GM23248 (cell line): ENCODE results near the gene NTSR2. TPM values are rescaled to one million over a fixed set of nuclear protein-coding genes. Genes with fewer than 3 reads are reported as not detected.

Source experiments
- DNase-seq: peaks from one replicate; pipeline ENCODE4 v3.0.0-alpha.2; 2015
- H2AFZ ChIP-seq: fragments of 200-600 bp; sonication (generic); 2 replicates; pipeline ENCODE4 v1.6.1; 2016; ENCODE audit warnings: antibody characterized with exemption
- H3F3A ChIP-seq: fragments of 200-600 bp; sonication (generic); 2 replicates; pipeline ENCODE4 v1.6.1; 2016; ENCODE audit warnings: mild to moderate bottlenecking, antibody characterized with exemption, mixed run types; ENCODE audit not compliant: insufficient read depth
- H3K27ac ChIP-seq: fragments of 200-600 bp; sonication (generic); 2 replicates; pipeline ENCODE4 v1.5.1; 2016; ENCODE audit warnings: mild to moderate bottlenecking
- H3K27me3 ChIP-seq: fragments of 200-600 bp; sonication (generic); replicated peaks from 2 replicates; pipeline ENCODE4 v1.6.1; 2016; ENCODE audit warnings: mild to moderate bottlenecking; ENCODE audit not compliant: insufficient read depth
- H3K36me3 ChIP-seq: fragments of 200-600 bp; sonication (generic); 2 replicates; pipeline ENCODE4 v1.6.1; 2016; ENCODE audit warnings: low read depth, mild to moderate bottlenecking
- H3K4me1 ChIP-seq: fragments of 200-600 bp; sonication (generic); 2 replicates; pipeline ENCODE4 v1.6.1; 2016; ENCODE audit warnings: mild to moderate bottlenecking; ENCODE audit not compliant: insufficient read depth
- H3K4me2 ChIP-seq: fragments of 200-600 bp; sonication (generic); one replicate; pipeline ENCODE4 v1.6.1; 2016; ENCODE audit warnings: mild to moderate bottlenecking; ENCODE audit not compliant: unreplicated experiment
- H3K4me3 ChIP-seq: fragments of 200-600 bp; sonication (generic); 2 replicates; pipeline ENCODE4 v1.5.1; 2016; ENCODE audit warnings: mild to moderate bottlenecking
- H3K79me2 ChIP-seq: fragments of 200-600 bp; sonication (generic); 2 replicates; pipeline ENCODE4 v1.6.1; 2016; ENCODE audit warnings: mild to moderate bottlenecking; ENCODE audit not compliant: insufficient read depth
- H3K9ac ChIP-seq: fragments of 200-600 bp; sonication (generic); 2 replicates; pipeline ENCODE4 v1.6.1; 2016; ENCODE audit warnings: mild to moderate bottlenecking
- H3K9me2 ChIP-seq: fragments of 200-600 bp; sonication (generic); 2 replicates; pipeline ENCODE4 v1.6.1; 2016; ENCODE audit warnings: mixed run types, mild to moderate bottlenecking, moderate library complexity; ENCODE audit not compliant: insufficient read depth
- H3K9me3 ChIP-seq: fragments of 200-600 bp; sonication (generic); one replicate; pipeline ENCODE4 v1.6.1; 2017; ENCODE audit warnings: low read depth
- H4K20me1 ChIP-seq: fragments of 200-600 bp; sonication (generic); 2 replicates; pipeline ENCODE4 v1.6.0; 2016; ENCODE audit not compliant: insufficient read depth
- EZH2 ChIP-seq: fragments of 200-600 bp; sonication (generic); IDR thresholded peaks from 2 replicates; pipeline ENCODE4 v1.6.1; 2018; ENCODE audit warnings: antibody characterized with exemption, mild to moderate bottlenecking; ENCODE audit not compliant: insufficient read depth, poor library complexity, severe bottlenecking
- EZH2phosphoT487 ChIP-seq: fragments of 200-600 bp; sonication (generic); IDR thresholded peaks from 2 replicates; pipeline ENCODE4 v1.6.1; 2018; ENCODE audit warnings: antibody characterized with exemption, moderate library complexity, mild to moderate bottlenecking, low read depth; ENCODE audit not compliant: insufficient read depth
- WGBS, 2 experiments: methylation state at CpG; one replicate each; pipeline ENCODE4 v1.1.6; 2015 to 2017; ENCODE audit warnings: low lambda C conversion rate in 2 of 2, low coverage in 1 of 2; ENCODE audit errors: missing lambda C conversion rate in 2 of 2; 5-methylcytosine and 5-hydroxymethylcytosine counted together
- in situ Hi-C: fragments of 300-500 bp; cut with MboI; formaldehyde crosslinking; loops from 2 replicates; pipeline ENCODE4 v1.15.0; 2020
- polyA plus RNA-seq: library from polyadenylated mRNA; unstranded; fragments of >200 nt; fragmentation: Nextera tagmentation; extraction: Ambion mirVana; gene quantifications from 2 replicates; pipeline ENCODE4 v1.2.1, GENCODE V29; 2016
- total RNA-seq: library from RNA; depleted of rRNA; stranded (reverse); fragments of >200 nt; shearing (Covaris generic); gene quantifications from 2 replicates; pipeline ENCODE4 v1.2.3, GENCODE V29; 2014; rRNA removed

The NTSR2 gene
- total RNA-seq (not detected in 2 replicates), polyA plus RNA-seq (not detected in 2 replicates)

GRCh38 chr2:11669454-11670291 lies at the start of gene NTSR2:
TSS of gene NTSR2 (minus strand) at chr2:11670195. CDS start at chr2:11670129, 66 bp downstream.
- Histone ChIP-seq H3K4me2 (no peak within 1 kb of the TSS), H3K36me3 (no peaks in the 10 kb centered on the region), H3F3A (no peaks in the 10 kb centered on the region), H3K27me3 (peaks cover 40% of the 10 kb centered on the region), H4K20me1 (no peaks in the 10 kb centered on the region), H3K9ac (no peak within 1 kb of the TSS), H3K79me2 (no peaks in the 10 kb centered on the region), H3K4me1 (no peaks in the 10 kb centered on the region), H3K9me3 (no peaks in the 10 kb centered on the region), H3K9me2 (no peaks in the 10 kb centered on the region), H3K27ac (no peak within 1 kb of the TSS), H2AFZ (no peak within 1 kb of the TSS), H3K4me3 (no peak within 1 kb of the TSS)
- in situ Hi-C loops, result no loop called here
- WGBS, 2 experiments, result 23 to 25% methylated on average over 70 to 88 of the region's 93 CpGs
- TF ChIP-seq EZH2phosphoT487 (no peak), EZH2 (no peak)
- peak; percentile 73 for DNase-seq

GRCh38 chr2:11719230-11719977 lies 49.4 kb upstream of the NTSR2 start:
- WGBS, 2 experiments, result 62% methylated on average over 6 of the region's 6 CpGs
- no peak for DNase-seq
- H2AFZ ChIP-seq, result no peak overlapping the region
- no peak overlapping the region for H3K9ac ChIP-seq
- no peaks in the 10 kb centered on the region for H4K20me1 ChIP-seq
- H3K36me3 ChIP-seq, result no peaks in the 10 kb centered on the region
- H3K9me3 ChIP-seq, result no peaks in the 10 kb centered on the region
- no peaks in the 10 kb centered on the region for H3K9me2 ChIP-seq
- TF ChIP-seq EZH2, result no peak
- TF ChIP-seq EZH2phosphoT487, result no peak
- H3K27me3 ChIP-seq, result peaks cover 33% of the 10 kb centered on the region
- no peaks in the 10 kb centered on the region for H3K79me2 ChIP-seq
- H3K4me3 ChIP-seq, result no peak overlapping the region
- peaks cover 6% of the 10 kb centered on the region for H3K4me1 ChIP-seq
- in situ Hi-C loops, result no loop called here
- H3F3A ChIP-seq, result no peaks in the 10 kb centered on the region
- no peak overlapping the region for H3K27ac ChIP-seq
- no peak overlapping the region for H3K4me2 ChIP-seq

DNA sequence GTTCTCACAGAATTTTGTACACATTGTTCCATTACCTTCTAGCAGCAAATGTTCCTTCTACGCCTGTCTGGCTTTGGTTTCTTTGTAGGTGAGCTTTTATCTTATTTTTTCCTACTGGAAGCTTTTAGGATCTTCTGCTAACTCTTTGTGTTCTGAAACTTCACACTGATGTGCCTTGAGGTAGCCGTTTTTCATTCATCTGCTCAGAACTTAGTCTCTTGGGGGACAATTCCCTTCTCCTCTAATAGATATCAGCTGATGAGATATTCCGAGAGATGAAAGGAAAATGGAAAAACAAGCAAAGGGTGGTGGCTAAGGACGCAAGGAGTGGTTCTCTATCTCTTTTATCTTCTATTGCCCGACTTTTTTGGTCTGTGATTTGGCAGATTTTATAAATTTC lies 48.6 kb upstream of the NTSR2 start:
- H3K9me2 ChIP-seq, result no peaks in the 10 kb centered on the region
- peaks cover 6% of the 10 kb centered on the region for H3K4me1 ChIP-seq
- in situ Hi-C loops, result no loop called here
- H2AFZ ChIP-seq, result no peak overlapping the region
- WGBS, 2 experiments, result 40 to 42% methylated on average over 5 of the region's 5 CpGs
- H3K4me2 ChIP-seq, result no peak overlapping the region
- no peak overlapping the region for H3K27ac ChIP-seq
- DNase-seq, result no peak
- H3K4me3 ChIP-seq, result no peak overlapping the region
- H4K20me1 ChIP-seq, result no peaks in the 10 kb centered on the region
- peaks cover 33% of the 10 kb centered on the region for H3K27me3 ChIP-seq
- H3K79me2 ChIP-seq, result no peaks in the 10 kb centered on the region
- no peak for TF ChIP-seq EZH2
- no peak for TF ChIP-seq EZH2phosphoT487
- H3K9ac ChIP-seq, result no peak overlapping the region
- no peaks in the 10 kb centered on the region for H3F3A ChIP-seq
- no peaks in the 10 kb centered on the region for H3K36me3 ChIP-seq
- no peaks in the 10 kb centered on the region for H3K9me3 ChIP-seq

DNA sequence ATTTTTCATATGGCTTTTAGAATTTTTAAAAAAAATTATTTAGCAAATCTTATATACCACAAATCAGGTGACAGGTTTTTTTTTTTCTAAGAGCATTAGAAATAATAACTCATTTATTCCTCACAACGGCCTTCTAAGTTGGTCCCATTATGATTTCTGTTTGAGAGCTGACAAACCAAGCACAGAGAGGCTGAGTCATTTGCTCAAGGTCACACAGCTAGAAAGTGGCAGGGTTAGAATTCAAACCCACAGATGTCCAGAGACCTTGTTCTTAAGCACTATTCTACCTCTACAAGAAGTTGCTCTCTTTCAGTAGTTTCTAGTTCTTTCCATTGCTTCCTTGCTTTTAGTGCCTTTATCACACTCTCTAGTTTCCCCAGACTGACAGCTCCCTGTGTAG lies 47.6 kb upstream of the NTSR2 start:
- no peak overlapping the region for H3K9ac ChIP-seq
- H3K36me3 ChIP-seq, result no peaks in the 10 kb centered on the region
- WGBS, 2 experiments, result 59% methylated on average over 1 of the region's 1 CpG
- no peaks in the 10 kb centered on the region for H4K20me1 ChIP-seq
- H2AFZ ChIP-seq, result no peak overlapping the region
- no peaks in the 10 kb centered on the region for H3K9me3 ChIP-seq
- no peak for DNase-seq
- H3K79me2 ChIP-seq, result no peaks in the 10 kb centered on the region
- in situ Hi-C loops, result no loop called here
- H3K4me1 ChIP-seq, result peaks cover 6% of the 10 kb centered on the region
- H3K4me2 ChIP-seq, result no peak overlapping the region
- H3K9me2 ChIP-seq, result no peaks in the 10 kb centered on the region
- peaks cover 27% of the 10 kb centered on the region for H3K27me3 ChIP-seq
- TF ChIP-seq EZH2phosphoT487 (no peak), EZH2 (no peak)
- no peaks in the 10 kb centered on the region for H3F3A ChIP-seq
- H3K4me3 ChIP-seq, result no peak overlapping the region
- H3K27ac ChIP-seq, result no peak overlapping the region
